Mucosa of stomach (tissue), 1 donor: ENCODE measurements around the gene XBP1.
A peak's percentile ranks its signal among the peaks of the same experiment; 100 is the strongest.
"Not testable (repeated sequence)": the region's sequence is repeated elsewhere in the genome, so short reads cannot be mapped to it uniquely, and the experiment has no call there.

Experiments used
- H3K27me3 ChIP-seq: one replicate; pipeline ENCODE4 v1.7.0; 2013; ENCODE audit warnings: mild to moderate bottlenecking, low read length; ENCODE audit not compliant: control insufficient read depth, insufficient read depth
- H3K36me3 ChIP-seq: one replicate; pipeline ENCODE4 v1.7.0; 2013; ENCODE audit warnings: low read length; ENCODE audit not compliant: control insufficient read depth, insufficient read depth
- H3K4me1 ChIP-seq: one replicate; pipeline ENCODE4 v1.7.0; 2013; ENCODE audit warnings: mild to moderate bottlenecking, low read length; ENCODE audit not compliant: control insufficient read depth, insufficient read depth
- H3K4me3 ChIP-seq: one replicate; pipeline ENCODE4 v1.7.0; 2013; ENCODE audit warnings: low read length
- H3K9ac ChIP-seq: one replicate; pipeline ENCODE4 v1.7.0; 2013; ENCODE audit warnings: mild to moderate bottlenecking, low read length, moderate library complexity
- H3K9me3 ChIP-seq: one replicate; pipeline ENCODE4 v1.7.0; 2013; ENCODE audit warnings: mild to moderate bottlenecking, low read length, moderate library complexity; ENCODE audit not compliant: control insufficient read depth
- donor health status: Pancreatic carcinoma.

The XBP1 gene

GRCh38 chr22:28774378-28774777 is 26.0 kb downstream of the XBP1 start:
- H3K4me1 ChIP-seq: no peaks in the 10 kb centered on the region
- no peaks in the 10 kb centered on the region for H3K9me3 ChIP-seq
- H3K36me3 ChIP-seq: no peaks in the 10 kb centered on the region
- H3K9ac ChIP-seq: no peak overlapping the region
- H3K27me3 ChIP-seq: no peaks in the 10 kb centered on the region
- no peak overlapping the region for H3K4me3 ChIP-seq

GRCh38 chr22:28773461-28773867 is 26.9 kb downstream of the XBP1 start:
- no peaks in the 10 kb centered on the region for H3K27me3 ChIP-seq
- H3K36me3 ChIP-seq: no peaks in the 10 kb centered on the region
- H3K9ac ChIP-seq: peak overlapping the region; percentile 88
- H3K9me3 ChIP-seq: no peaks in the 10 kb centered on the region
- peak overlapping the region; percentile 48 for H3K4me3 ChIP-seq
- no peaks in the 10 kb centered on the region for H3K4me1 ChIP-seq

GRCh38 chr22:28772633-28773460 is 27.5 kb downstream of the XBP1 start, which contains the start of gene CCDC117:
Gene CCDC117, plus strand, starts transcription at chr22:28772695. Its CDS starts 155 bp downstream, at chr22:28772850.
- H3K9ac ChIP-seq: peak within 1 kb of the TSS; percentile 88

GRCh38 chr22:28771195-28771791 is 29.1 kb downstream of the XBP1 start:
- Histone ChIP-seq H3K4me3 (no peak overlapping the region), H3K9me3 (no peaks in the 10 kb centered on the region), H3K36me3 (no peaks in the 10 kb centered on the region), H3K27me3 (no peaks in the 10 kb centered on the region), H3K9ac (no peak overlapping the region), H3K4me1 (no peaks in the 10 kb centered on the region)

More at GRCh38 chr22:28772633-28773460, 27.5 kb downstream of the XBP1 start, which contains the start of gene CCDC117:
- Histone ChIP-seq H3K9me3 (no peaks in the 10 kb centered on the region), H3K4me3 (peak within 1 kb of the TSS; percentile 93), H3K4me1 (no peaks in the 10 kb centered on the region), H3K36me3 (no peaks in the 10 kb centered on the region), H3K27me3 (no peaks in the 10 kb centered on the region)

- Histone ChIP-seq H3K27me3 (no peaks in the 10 kb centered on the region), H3K9ac (no peak overlapping the region), H3K9me3 (no peaks in the 10 kb centered on the region), H3K36me3 (no peaks in the 10 kb centered on the region), H3K4me3 (no peak overlapping the region), H3K4me1 (no peaks in the 10 kb centered on the region)
These were observed 30.8 kb downstream of the XBP1 start for GRCh38 chr22:28769394-28770085.

GRCh38 chr22:28768701-28769393 is 31.5 kb downstream of the XBP1 start:
- Histone ChIP-seq H3K9me3 (no peaks in the 10 kb centered on the region), H3K4me1 (no peaks in the 10 kb centered on the region), H3K36me3 (no peaks in the 10 kb centered on the region), H3K9ac (no peak overlapping the region), H3K27me3 (no peaks in the 10 kb centered on the region), H3K4me3 (no peak overlapping the region)

- Histone ChIP-seq H3K36me3 (no peaks in the 10 kb centered on the region), H3K9ac (no peak overlapping the region), H3K9me3 (no peaks in the 10 kb centered on the region), H3K4me1 (no peaks in the 10 kb centered on the region), H3K4me3 (no peak overlapping the region), H3K27me3 (no peaks in the 10 kb centered on the region)
These were observed 33.7 kb downstream of the XBP1 start for GRCh38 chr22:28766628-28767027.

GRCh38 chr22:28762000-28762399 is 38.4 kb downstream of the XBP1 start:
- not testable (repeated sequence) for H3K36me3 ChIP-seq, H3K9ac ChIP-seq, H3K4me3 ChIP-seq, H3K27me3 ChIP-seq, H3K4me1 ChIP-seq, H3K9me3 ChIP-seq

GRCh38 chr22:28761449-28761755 is 39.0 kb downstream of the XBP1 start:
- no peaks in the 10 kb centered on the region for H3K4me1 ChIP-seq
- H3K36me3 ChIP-seq: no peaks in the 10 kb centered on the region

GRCh38 chr22:28759861-28760560 is 40.4 kb downstream of the XBP1 start:
- Histone ChIP-seq H3K36me3 (no peaks in the 10 kb centered on the region), H3K9me3 (no peaks in the 10 kb centered on the region), H3K4me3 (no peak overlapping the region), H3K27me3 (no peaks in the 10 kb centered on the region), H3K9ac (no peak overlapping the region), H3K4me1 (no peaks in the 10 kb centered on the region)

More at GRCh38 chr22:28761449-28761755, 39.0 kb downstream of the XBP1 start:
- Histone ChIP-seq H3K27me3 (no peaks in the 10 kb centered on the region), H3K9me3 (no peaks in the 10 kb centered on the region), H3K4me3 (no peak overlapping the region), H3K9ac (no peak overlapping the region)

GRCh38 chr22:28754512-28754911 is 45.9 kb downstream of the XBP1 start:
- H3K36me3 ChIP-seq, H3K9me3 ChIP-seq, H3K9ac ChIP-seq, H3K4me3 ChIP-seq, H3K27me3 ChIP-seq, H3K4me1 ChIP-seq: not testable (repeated sequence)
